SK-N-SH (cell line): Measurements from ENCODE around the gene AVPR2. TPM values are rescaled to one million over a fixed set of nuclear protein-coding genes. Genes with fewer than 3 reads are reported as not detected.

Experiments
- CTCF ChIA-PET: fragments of 300-600, 350-600 bp; formaldehyde crosslinking; extraction: SDS; loops from one replicate; lab custom pipeline; 2021; lab: Yijun Ruan, JAX
- POLR2A ChIA-PET: fragments of 350-600 bp; sonication (Branson Sonifier 250); formaldehyde crosslinking; extraction: SDS; loops from one replicate; lab custom pipeline; 2020; ENCODE audit warnings: antibody characterized with exemption, inconsistent platforms; lab: Yijun Ruan, JAX
- DNase-seq: peaks from one replicate; pipeline ENCODE4 v3.0.0; 2012
- H2AFZ ChIP-seq: fragments of 200-600 bp; sonication (generic); 2 replicates; pipeline ENCODE4 v1.8.1; 2016; ENCODE audit warnings: antibody characterized with exemption, mild to moderate bottlenecking, low read depth
- H3F3A ChIP-seq: fragments of 200-600 bp; sonication (generic); replicated peaks from 2 replicates; pipeline ENCODE3; 2016; ENCODE audit warnings: antibody characterized with exemption, mild to moderate bottlenecking; ENCODE audit not compliant: insufficient read depth
- H3K27ac ChIP-seq, 2 experiments: fragments of 200-500 bp in 1 of 2; fragments of 200-600 bp in 1 of 2; sonication (Bioruptor generic) in 1 of 2; sonication (generic), shearing (Covaris generic) in 1 of 2; 2 replicates each; pipeline versions ENCODE4 v1.5.1 to v1.6.1; 2014 to 2016; ENCODE audit warnings: low read depth in 2 of 2, inconsistent platforms in 1 of 2, low read length in 1 of 2, mild to moderate bottlenecking in 1 of 2, mixed read lengths in 1 of 2
- H3K27me3 ChIP-seq: fragments of 200-600 bp; sonication (generic), shearing (Covaris generic); 2 replicates; pipeline ENCODE4 v1.6.1; 2016; ENCODE audit warnings: mixed run types; ENCODE audit not compliant: insufficient read depth
- H3K36me3 ChIP-seq, 2 experiments: fragments of 200-500 bp in 1 of 2; fragments of 200-600 bp in 1 of 2; sonication (Bioruptor generic) in 1 of 2; sonication (generic) in 1 of 2; replicated peaks in 1 of 2; 2 replicates each; pipeline versions ENCODE3 to v1.5.1; 2014 to 2016; ENCODE audit warnings: low read length in 1 of 2, mild to moderate bottlenecking in 1 of 2; ENCODE audit not compliant: insufficient read depth in 2 of 2, control insufficient read depth in 1 of 2
- H3K4me1 ChIP-seq, 2 experiments: fragments of 200-500 bp in 1 of 2; fragments of 200-600 bp in 1 of 2; sonication (Bioruptor generic) in 1 of 2; sonication (generic), shearing (Covaris generic) in 1 of 2; 2 replicates each; pipeline versions ENCODE4 v1.5.1 to v1.6.1; 2014 to 2016; ENCODE audit warnings: low read depth in 1 of 2, low read length in 1 of 2, mixed run types in 1 of 2; ENCODE audit not compliant: insufficient read depth in 2 of 2, control insufficient read depth in 1 of 2
- H3K4me2 ChIP-seq: fragments of 200-600 bp; sonication (generic), shearing (Covaris generic); 2 replicates; pipeline ENCODE4 v1.6.1; 2017; ENCODE audit warnings: mixed run types
- H3K4me3 ChIP-seq, 2 experiments: fragments of 200-500 bp in 1 of 2; fragments of 200-600 bp in 1 of 2; sonication (Bioruptor generic) in 1 of 2; sonication (generic), shearing (Covaris generic) in 1 of 2; 2 replicates each; pipeline versions ENCODE4 v1.5.1 to v1.8.1; 2014 to 2016; ENCODE audit warnings: low read depth in 2 of 2, inconsistent platforms in 1 of 2, low read length in 1 of 2, mild to moderate bottlenecking in 1 of 2, mixed read lengths in 1 of 2, moderate library complexity in 1 of 2
- H3K79me2 ChIP-seq: fragments of 200-600 bp; sonication (generic); 2 replicates; pipeline ENCODE4 v1.8.1; 2017; ENCODE audit warnings: mild to moderate bottlenecking; ENCODE audit not compliant: insufficient read depth
- H3K9ac ChIP-seq: fragments of 200-600 bp; sonication (generic); 2 replicates; pipeline ENCODE4 v1.6.1; 2017; ENCODE audit warnings: mixed run types
- H3K9me2 ChIP-seq: fragments of 200-600 bp; sonication (generic); 2 replicates; pipeline ENCODE4 v1.6.1; 2017; ENCODE audit warnings: mixed run types
- H3K9me3 ChIP-seq: fragments of 200-600 bp; sonication (generic); 2 replicates; pipeline ENCODE4 v1.6.1; 2017; ENCODE audit warnings: mixed run types, mild to moderate bottlenecking, moderate library complexity
- H4K20me1 ChIP-seq: fragments of 200-600 bp; sonication (generic); 2 replicates; pipeline ENCODE4 v1.6.1; 2017; ENCODE audit warnings: mild to moderate bottlenecking, mixed run types; ENCODE audit not compliant: insufficient read depth
- ELF1 ChIP-seq: IDR thresholded peaks from 2 replicates; pipeline ENCODE4 v1.4.0; 2012
- FOXM1 ChIP-seq: IDR thresholded peaks from 2 replicates; pipeline ENCODE4 v1.4.0; 2012; ENCODE audit warnings: low read depth, mild to moderate bottlenecking
- GABPA ChIP-seq: IDR thresholded peaks from 2 replicates; pipeline ENCODE4 v1.4.0; 2012; ENCODE audit warnings: low read depth, mild to moderate bottlenecking
- MXI1 ChIP-seq: IDR thresholded peaks from 2 replicates; pipeline ENCODE4 v1.6.1; 2012; ENCODE audit warnings: mild to moderate bottlenecking, low read depth, low read length, improper control_type of control experiment
- NRF1 ChIP-seq: IDR thresholded peaks from 2 replicates; pipeline ENCODE4 v1.6.1; 2012; ENCODE audit warnings: low read depth, mild to moderate bottlenecking, low read length
- PBX3 ChIP-seq: IDR thresholded peaks from 2 replicates; pipeline ENCODE4; 2012
- SIN3A ChIP-seq: IDR thresholded peaks from 2 replicates; pipeline ENCODE4 v1.6.1; 2012; ENCODE audit warnings: low read depth, mild to moderate bottlenecking, low read length, moderate library complexity, borderline replicate concordance
- TCF12 ChIP-seq: IDR thresholded peaks from 2 replicates; pipeline ENCODE4 v1.4.0; 2012
- USF2 ChIP-seq: fragments of 150-350 bp; IDR thresholded peaks from 2 replicates; pipeline ENCODE4 v1.6.1; 2017; ENCODE audit warnings: antibody characterized with exemption, low read length, low read depth, borderline replicate concordance
- YY1 ChIP-seq: IDR thresholded peaks from 2 replicates; pipeline ENCODE4 v1.4.0; 2012; ENCODE audit warnings: low read depth, mild to moderate bottlenecking
- WGBS: methylation state at CpG from one replicate; pipeline ENCODE4 v1.1.6; 2017; ENCODE audit warnings: low lambda C conversion rate; 5-methylcytosine and 5-hydroxymethylcytosine counted together
- polyA plus RNA-seq, 3 experiments: library from polyadenylated mRNA; depleted of rRNA; stranded (reverse); fragments of >200 nt; gene quantifications; 2 replicates each; pipeline ENCODE4 v1.2.3, GENCODE V29; 2012

The AVPR2 gene
- polyA plus RNA-seq, 1 of the 3 experiments (the other 2 are of a cell fraction) = not detected

DNA sequence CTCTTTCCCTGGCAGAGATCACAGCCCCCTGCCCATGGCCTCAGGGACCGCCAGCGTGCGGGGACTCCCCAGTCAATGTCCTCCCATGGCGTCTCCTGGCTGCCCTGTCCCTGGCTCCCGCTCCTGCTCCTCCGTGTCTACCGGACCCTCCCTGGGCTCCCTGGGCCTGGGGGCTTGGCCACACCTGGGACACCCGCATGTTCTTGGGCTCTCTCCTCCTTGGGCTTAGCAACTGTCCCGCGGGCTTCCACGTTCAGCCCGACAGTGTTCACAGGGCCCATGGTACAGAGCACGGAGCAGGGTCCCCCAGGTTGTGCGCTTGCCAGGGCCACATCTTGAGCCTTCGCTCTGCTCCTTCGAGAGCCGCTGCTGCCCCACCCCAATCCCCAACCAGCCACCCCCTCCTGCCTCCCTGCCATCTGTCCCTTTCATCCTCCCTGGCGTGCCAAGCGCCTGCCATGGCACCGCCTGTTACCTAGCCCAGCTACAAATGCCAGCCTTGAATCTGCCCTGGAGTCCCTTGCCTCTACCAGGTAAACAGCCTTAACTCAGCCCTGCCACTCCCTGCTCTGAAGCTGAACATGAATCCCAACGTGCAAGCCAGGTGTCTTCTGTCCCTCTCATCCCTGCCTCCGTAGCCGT is 3.9 kb downstream of the AVPR2 start (continued):
- TF ChIP-seq NRF1 (no peak), SIN3A (no peak)

GRCh38 chrX:153909024-153909979 is 4.8 kb downstream of the AVPR2 start:
- peak; percentile 71 for DNase-seq
- POLR2A ChIA-PET = interaction anchor here (0.7 to 2.0 kb wide), 5 partner anchors 9 to 62 kb away, joined by 3 to 9 read pairs (median 3); partner anchors contain the start of gene HCFC1

More at GRCh38 chrX:153909024-153909979, 4.8 kb downstream of the AVPR2 start:
- Histone ChIP-seq H3K4me3 (no peak overlapping the region), H3K9me2 (no peaks in the 10 kb centered on the region), H3K27me3 (peaks cover 69% of the 10 kb centered on the region), H3K79me2 (no peaks in the 10 kb centered on the region), H2AFZ (no peak overlapping the region), H3K4me2 (no peak overlapping the region), H3K9me3 (no peaks in the 10 kb centered on the region), H3K9ac (no peak overlapping the region), H3F3A (no peaks in the 10 kb centered on the region), H3K4me1 (peaks cover 0 to 6% of the 10 kb centered on the region in 2 experiments; a peak in 1 of 4 replicates)
- WGBS = 59% methylated on average over 21 of the region's 37 CpGs
- CTCF ChIA-PET = interaction anchor here (1.0 to 9.3 kb wide), 2 partner anchors 14 to 25 kb away, joined by 3 to 130 read pairs; partner anchors contain the start of gene ARHGAP4
- no peak for TF ChIP-seq NRF1
- no peak for TF ChIP-seq YY1
- TF ChIP-seq GABPA = no peak
- TF ChIP-seq FOXM1 = no peak
- no peak for TF ChIP-seq MXI1
- TF ChIP-seq PBX3 = no peak
- TF ChIP-seq USF2 = no peak
- no peak for TF ChIP-seq TCF12
- TF ChIP-seq ELF1 = no peak
- TF ChIP-seq, all 33 proteins: peak for 0
- Histone ChIP-seq H4K20me1 (no peaks in the 10 kb centered on the region; the same call in 1 of the 2 replicates), H3K27ac (no peak overlapping the region), H3K36me3 (no peaks in the 10 kb centered on the region)
